Hair follicle dermal papilla cell (primary cell): Measurements from ENCODE around the gene SLC35B1. TPM values are rescaled to one million over a fixed set of nuclear protein-coding genes. Genes with fewer than 3 reads are reported as not detected.

Experiments used
- total RNA-seq: library from RNA; depleted of rRNA; stranded (reverse); fragments of >200 nt; gene quantifications from 2 replicates; pipeline ENCODE4 v1.2.3, GENCODE V29; 2012

The SLC35B1 gene, protein sequence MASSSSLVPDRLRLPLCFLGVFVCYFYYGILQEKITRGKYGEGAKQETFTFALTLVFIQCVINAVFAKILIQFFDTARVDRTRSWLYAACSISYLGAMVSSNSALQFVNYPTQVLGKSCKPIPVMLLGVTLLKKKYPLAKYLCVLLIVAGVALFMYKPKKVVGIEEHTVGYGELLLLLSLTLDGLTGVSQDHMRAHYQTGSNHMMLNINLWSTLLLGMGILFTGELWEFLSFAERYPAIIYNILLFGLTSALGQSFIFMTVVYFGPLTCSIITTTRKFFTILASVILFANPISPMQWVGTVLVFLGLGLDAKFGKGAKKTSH
- 48.8 and 53.2 TPM in 2 replicates for total RNA-seq

GRCh38 chr17:49707608-49708514 is at the start of gene SLC35B1:
Gene SLC35B1 (minus strand): TSS chr17:49707964. CDS start chr17:49707833, 131 bp downstream.

DNA sequence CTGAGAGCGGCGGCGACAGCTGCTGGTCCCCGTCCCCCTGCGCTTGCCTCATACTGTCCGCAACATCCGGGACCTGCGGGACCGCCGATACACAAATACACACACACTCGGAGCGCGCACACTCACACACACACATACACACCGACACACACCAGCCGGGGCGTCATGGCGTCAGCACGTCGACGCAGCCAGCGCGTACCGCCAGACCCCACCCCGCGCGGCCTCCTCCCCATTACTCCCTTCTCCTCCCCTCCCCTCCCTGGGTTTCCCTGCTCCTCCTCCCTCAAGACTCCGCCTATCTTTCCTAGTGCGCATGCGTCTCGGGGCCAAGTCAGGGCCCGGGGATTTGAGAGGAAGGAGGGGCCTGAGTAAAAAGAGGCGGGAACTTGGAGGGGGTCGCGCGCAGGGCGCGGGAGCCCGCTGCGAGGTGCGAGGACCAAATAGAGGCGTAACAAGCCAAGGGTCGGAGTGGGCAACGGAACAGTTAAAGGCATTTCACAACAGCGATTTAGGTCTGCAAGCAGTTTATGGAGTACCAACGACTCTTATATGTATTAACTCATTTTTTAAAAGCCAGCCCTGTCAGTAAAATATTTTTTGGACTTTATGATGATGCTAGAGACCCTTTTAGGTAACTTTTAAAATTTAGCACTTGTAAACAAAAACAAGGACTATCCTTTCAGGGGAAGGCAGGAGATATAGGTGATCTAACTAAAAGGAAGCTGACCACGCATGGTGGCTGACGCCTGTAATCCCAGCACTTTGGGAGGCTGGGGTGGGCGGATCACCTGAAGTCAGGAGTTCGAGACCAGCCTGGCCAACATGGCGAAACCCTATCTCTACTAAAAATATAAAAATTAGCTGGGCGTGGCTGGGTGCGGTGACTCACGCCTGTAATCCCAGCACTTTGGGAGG is 29.6 kb downstream of the SLC35B1 start, which contains the start of gene SPOP:
TSS of gene SPOP (minus strand) at position 165 of the 915 bp plus-strand sequence. CDS start 55,287 bp downstream, outside the sequence.

Other genes starting within 250 kb of the SLC35B1 start
- gene NGFR, start 212.7 kb downstream of the SLC35B1 start, total RNA-seq = 0.12 and 0.81 TPM in 2 replicates
- 0.49 and 0.85 TPM in 2 replicates for gene NXPH3, start 132.1 kb downstream of the SLC35B1 start, total RNA-seq
- gene SPOP, start 29.9 kb downstream of the SLC35B1 start, total RNA-seq = 60.1 and 67.3 TPM in 2 replicates
- gene FAM117A, start 56.2 kb upstream of the SLC35B1 start, total RNA-seq = 2.9 and 3.4 TPM in 2 replicates
- 41.7 and 50.6 TPM in 2 replicates for gene KAT7, start 80.7 kb upstream of the SLC35B1 start, total RNA-seq
- gene TAC4, start 140.1 kb upstream of the SLC35B1 start, total RNA-seq = not detected in 2 replicates